GM19372 (cell line): ENCODE measurements around the gene APRT.
"Not testable (repeated sequence)": the region's sequence is repeated elsewhere in the genome, so short reads cannot be mapped to it uniquely, and the experiment has no call there.

Experiments used
- ATAC-seq: cut with Tn5 transposase; IDR thresholded peaks from one replicate; pipeline ENCODE4 v1.9.1; 2021; ENCODE audit warnings: mild to moderate bottlenecking, low read depth, moderate library complexity; ENCODE audit not compliant: unreplicated experiment

Gene APRT

DNA sequence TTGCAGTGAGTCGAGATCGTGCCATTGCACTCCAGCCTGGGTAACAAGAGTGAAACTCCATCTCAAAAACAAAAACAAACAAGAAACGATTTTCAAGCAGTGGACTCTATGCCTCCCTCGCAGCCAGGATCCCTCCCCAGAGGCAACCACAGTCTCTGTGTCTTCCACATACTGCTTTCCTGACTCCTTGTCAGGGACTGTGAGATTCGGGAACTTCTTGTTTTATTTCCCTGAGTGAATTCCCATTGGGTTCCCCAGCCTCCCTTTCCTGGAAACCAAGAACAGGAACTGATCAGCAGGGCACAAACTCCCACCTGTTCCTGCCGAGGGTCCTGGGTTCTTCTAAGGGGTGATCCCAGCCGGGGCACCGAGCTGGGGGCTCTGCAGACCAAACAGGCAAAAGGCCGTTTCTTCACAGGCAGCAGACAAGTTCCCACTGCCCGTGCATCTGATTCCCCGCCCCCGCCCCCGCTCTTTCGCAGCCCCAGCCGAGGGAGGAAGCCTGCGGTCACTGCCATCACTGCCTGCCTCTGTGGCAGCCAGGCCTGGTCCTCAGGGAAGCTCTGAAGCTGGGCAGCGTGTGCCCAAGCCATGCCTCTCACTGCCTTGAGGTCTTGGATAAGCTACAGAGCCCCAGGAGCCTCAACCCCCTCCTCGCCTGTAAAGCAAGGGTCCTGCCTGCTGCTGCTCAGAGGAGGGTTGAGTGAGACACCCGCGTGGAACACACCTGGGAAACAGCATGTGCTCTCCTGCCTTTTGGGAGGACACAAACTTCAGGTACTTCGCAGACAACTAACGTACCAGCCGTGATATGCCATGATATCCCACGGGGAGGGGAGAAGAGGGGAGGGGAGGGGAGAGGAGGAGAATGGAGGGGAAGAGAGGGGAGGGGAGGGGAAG lies 21.2 kb downstream of the APRT start:
- ATAC-seq, result no peak

DNA sequence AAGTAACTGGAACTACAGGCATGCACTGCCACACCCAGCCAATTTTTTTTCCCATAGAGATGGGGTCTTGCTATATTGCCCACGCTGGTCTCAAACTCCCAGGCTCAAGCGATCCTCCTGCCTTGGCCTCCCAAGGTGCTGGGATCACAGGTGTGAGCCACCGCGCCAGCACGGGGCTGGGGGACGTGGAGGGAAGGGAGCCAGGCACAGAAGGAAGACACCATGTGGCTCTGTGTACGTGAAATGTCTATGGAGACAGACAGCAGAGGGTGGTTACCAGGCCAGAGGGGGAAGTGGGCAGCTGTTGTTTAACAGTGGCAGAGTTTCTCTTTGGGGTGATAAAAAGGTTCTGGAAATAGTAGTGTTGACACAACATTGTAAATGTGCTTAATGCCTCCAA lies 22.1 kb downstream of the APRT start:
- ATAC-seq, result no peak

DNA sequence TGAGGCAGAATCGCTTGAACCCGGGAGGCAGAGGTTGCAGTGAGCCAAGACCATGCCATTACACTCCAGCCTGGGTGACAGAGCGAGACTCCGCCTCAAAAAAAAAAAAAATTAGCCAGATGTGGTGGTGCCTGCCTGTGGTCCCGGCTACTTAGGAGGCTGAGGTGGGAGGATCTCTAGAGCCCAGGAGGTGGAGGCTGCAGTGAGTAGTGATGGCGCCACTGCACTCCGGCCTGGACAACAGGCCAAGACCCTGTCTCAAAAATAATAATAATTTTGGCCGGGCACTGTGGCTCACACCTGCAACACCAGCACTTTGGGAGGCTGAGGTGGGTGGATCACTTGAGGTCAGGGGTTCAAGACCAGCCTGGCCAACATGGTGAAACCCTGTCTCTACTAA lies 23.0 kb downstream of the APRT start:
- not testable (repeated sequence) for ATAC-seq

DNA sequence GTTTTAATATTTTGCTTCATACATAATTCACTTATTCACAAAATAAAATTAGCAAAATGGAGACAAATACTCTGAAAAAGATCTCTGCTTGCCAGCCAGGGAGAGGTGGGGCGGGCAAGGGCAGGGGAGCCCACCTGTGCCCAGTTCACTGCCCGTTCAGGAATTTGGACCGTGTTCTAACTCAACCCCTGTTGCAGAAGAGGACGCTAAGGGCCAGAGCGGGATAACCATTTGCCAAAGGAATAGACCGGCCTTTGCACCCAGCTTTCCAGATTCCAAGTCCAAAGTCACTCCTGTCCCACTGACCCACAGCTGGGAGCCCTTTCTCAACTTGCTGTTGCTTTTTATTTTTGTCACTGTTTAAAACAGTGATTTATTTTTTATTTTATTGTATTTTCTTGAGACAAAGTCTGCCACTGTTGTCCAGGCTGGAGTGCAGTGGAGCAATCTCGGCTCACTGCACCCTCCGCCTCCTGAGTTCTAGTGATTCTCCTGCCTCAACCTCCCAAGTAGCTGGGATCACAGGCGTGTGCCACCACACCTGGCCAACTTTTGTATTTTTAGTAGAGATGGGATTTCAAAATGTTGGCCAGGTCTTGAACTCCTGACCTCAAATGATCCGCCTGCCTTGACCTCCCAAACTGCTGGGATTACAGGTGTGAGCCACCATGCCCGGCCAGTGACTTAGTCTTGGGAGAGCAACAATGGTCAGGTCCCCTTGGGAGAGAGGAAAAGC lies 24.0 kb downstream of the APRT start:
- no peak for ATAC-seq

DNA sequence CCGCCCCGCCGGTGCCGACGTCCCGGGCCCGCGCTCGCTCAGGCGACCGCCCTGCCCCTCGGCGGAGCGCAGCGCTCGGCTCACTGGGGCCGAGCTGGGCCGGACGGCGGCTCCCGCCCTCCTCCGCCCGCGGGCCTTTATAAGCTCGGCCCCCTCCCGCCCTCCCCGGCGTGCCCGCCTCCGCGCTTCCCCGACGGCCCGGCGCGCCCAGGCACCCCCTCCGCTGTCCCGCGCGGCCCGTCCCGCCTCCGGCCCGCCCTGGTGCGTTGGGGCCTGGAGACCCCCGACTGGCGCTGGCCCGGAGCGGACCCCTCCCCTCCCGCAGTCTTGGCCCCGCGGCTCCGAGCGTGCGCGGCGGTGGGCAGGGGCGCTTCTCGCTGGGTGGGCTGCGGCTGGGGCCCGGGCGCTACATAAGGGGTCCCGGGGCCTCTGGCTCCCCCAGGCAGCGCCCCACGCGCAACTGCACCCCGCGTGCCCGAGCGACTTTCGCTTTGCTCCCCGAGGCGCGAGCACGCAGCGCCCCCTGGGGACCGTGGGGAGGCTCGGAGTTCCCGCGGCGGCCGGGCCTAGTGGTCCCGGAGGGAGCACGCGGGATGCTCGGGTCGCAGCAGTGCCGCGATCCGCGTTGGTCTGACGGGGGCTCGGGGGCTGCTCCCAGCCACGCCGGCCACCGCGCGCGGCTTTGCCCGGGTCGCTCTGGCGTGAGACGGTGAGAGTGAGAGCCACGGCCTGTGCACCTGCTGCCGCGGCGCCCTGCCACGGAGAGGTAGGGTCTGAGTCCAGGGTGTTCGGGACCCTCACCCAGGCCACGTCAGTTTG lies 26.4 kb downstream of the APRT start, which contains the start of gene PIEZO1:
Gene PIEZO1 (minus strand): TSS at position 115 of the 819 bp plus-strand sequence. CDS start 256 bp downstream, outside the sequence.
- peak; percentile 32 for ATAC-seq

DNA sequence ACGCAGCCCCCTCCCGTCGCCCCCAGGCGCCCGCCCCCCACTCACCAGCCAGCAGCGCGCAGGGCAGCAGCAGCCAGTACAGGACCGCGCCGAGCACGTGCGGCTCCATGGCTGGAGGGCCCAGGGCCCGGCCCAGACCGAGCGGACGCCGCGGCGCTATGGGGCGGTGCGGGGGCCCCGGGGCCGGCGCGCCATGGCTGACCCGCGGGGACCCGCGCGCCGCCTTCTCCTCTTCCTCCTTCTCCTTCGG lies 26.9 kb downstream of the APRT start:
- ATAC-seq, result peak; percentile 35

DNA sequence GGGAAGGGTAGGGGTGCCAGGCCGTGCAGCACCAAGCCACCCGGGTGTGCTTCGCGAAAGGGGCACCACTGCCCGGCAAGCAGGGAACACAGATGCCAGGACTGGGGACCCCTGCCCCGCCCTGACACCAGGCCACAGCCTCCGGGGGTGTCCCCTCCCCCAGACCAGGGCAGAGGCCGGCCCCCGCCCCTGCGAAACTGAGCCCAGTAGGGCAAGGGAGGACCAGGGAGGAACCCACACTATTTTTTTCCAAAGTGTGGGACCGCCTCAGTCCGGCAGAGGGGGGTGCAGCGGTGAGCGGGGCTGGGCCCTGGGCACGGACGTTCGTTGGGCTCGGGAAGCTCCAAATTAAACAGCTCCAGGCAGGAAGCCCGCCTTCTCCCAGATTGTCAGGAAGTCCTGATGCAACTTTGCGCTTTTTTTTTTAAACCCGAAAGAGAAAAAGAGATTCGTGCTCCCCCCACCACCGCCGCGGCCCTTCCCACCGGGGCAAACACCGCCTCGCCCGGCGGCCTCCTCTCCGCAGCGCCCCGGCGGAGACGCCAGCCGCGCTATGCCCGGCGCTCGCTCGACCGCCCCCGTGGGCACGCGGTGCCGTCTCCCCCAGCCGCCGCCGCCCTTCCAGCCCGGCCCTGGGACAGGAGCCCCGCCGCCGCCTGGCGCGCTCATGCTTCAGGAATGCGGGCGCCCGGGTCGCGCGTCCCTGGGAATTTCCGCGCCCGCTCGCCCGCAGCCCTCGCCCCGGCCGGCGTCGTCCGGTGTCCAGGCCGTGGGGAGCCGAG lies 27.5 kb downstream of the APRT start:
- ATAC-seq, result peak; percentile 22

DNA sequence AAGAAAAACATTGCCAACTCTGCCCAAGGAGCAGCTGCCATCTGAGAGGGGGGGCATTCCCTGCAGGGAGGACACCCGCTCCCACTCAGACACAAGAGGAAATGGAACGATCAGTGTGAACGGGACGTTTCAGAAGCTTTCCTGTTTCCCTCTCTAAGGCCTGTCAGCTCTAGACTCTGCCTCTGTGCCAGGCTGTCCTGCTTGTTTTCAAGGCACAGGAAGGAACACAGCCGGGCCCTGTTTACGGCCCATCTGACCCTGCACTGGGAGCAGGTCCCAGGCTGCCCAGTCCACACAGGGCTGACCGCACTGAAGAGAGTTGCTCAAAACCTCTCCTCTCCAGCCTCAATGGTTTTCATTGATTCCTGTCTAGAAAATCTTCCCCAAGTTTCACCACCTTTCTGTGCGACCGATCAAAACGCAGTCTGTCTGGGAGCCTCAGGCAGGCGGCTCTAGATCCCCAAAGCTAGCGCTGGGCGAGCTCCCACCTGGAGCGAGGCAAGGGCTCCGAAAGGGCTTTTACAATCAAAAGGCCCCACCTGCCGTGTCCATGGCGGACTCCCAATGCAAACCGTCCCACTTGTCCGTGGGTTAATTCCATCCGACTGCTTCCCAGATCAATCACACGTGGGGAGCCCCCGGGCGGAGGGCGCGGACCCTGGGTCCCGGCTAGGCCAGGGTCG lies 28.2 kb downstream of the APRT start:
- ATAC-seq, result no peak

DNA sequence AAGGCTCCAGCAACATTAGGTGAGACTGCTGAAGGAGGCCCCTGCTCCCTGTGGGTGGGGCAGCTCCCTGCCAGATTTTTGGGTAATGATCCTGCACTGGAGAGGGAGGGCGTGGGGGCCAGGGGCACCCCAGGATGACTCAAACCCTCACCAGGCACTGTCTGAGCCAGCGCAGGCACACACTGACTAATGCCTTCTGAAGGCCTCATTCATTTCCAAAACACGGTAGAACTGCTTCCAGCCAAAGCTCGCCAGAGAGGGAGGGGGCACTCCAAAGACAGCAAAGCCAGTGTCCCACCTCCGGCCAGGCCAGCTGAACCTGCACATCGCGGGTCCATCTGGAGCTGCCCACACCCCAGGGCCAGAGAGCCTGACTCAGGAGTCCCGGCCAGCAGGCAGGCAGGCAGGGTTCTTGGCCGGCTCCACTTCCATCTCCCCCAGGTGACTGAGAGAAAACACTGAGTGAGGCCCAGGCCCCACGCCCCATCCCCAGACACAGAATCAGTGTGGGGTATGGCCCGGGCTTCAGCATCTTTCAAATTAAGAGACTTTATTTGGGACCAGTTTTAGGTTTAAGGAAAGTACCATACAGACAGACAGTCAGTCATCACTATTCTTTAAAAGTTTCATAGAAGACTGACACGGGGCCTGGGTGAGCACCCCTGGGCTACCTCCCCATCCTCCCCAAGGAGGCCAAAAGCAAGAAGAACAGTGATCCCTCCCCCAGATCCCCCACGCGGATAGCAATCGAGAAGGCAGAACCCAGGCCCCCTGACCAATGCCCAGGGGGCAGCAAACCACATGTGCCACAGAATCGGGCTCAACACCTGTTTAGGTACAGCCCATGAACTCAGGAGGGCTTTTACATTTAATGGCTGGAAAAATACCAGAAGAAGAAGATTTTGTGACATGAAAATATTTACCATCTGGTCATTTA lies 29.0 kb downstream of the APRT start:
- ATAC-seq, result no peak

DNA sequence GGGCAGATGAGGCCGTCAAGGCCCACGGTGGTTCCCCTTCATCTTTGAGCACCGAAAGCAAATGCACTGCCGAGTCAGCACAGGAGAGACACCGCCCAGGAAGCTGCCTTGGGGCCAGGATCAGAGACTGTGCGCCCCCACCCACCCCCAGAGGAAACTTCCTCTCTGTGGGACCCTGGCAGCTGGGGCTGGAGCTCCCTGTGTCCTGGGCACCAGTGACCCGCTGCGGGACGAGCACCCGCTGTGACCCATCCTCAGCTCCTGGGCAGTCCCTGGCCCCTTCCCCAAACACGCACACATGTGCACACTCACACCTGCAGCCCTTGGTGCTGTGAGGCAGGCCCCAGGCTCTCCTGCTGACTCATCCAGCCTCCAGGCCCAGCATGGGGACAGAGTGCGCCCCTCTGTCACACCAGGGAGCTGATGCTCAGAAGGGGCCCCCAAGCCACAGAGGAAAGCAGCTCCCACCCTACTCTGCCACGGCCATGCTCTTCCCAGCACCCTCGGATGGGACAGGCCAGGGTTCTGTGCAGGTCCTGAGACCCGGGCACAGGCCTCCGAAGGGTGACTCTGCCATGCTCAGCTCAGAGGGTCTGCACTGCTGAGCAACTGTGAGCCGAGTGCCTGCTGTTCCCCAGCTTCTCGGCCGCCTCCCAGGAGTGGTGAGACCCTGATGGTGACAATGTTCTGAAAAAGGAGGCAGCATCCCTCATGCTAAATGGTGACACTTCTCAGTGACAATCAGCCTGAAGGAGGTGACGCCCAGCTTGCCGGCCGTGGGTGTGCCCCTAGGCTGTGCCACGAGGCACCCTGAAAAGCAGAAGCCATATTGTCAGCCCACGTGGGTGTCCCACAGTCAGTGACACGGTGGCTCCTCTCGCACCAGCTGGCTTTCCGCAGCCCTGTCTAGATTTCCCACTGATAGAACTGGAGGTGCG lies 30.3 kb downstream of the APRT start:
- ATAC-seq, result no peak

DNA sequence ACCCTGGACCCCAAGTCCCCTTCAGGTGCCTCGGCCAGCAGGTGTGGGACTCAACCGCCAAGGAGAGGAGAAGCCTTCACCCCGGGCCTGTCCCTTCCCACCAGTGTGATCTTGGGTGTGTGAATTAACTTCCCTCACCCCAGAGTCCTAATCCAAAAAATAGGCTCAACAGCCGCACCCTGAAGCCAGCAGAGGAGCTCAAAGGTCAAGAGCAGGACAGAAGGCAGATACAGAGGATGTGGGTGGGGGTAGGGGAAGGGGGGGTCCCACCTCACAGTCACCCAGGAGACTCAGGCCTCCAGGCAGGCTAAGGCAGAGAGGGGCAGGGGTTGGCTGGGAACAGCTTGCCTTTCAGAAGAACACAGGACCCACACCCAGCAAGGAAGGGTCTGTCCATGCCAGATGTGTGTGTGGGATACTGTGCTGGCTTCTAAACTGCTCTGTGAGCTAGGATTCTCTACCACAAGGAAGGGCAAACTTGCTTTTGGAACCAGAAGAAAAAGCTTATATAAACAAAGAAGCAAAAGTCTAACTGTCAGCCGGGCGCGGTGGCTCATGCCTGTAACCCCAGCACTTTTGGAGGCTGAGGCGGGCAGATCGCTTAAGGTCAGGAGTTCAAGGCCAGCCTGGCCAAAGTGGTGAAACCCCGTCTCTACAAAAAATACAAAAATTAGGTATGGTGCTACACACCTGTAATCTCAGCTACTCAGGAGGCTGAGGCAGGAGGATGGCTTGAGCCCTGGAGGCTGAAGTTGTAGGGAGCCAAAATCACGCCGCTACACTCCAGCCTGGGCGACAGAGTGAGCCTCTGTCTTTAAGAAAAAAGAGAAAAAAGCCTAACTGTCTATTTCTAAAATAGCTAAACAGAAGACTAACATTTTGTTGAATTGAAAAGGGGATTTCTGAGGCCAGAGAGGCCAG lies 31.3 kb downstream of the APRT start:
- ATAC-seq, result no peak

DNA sequence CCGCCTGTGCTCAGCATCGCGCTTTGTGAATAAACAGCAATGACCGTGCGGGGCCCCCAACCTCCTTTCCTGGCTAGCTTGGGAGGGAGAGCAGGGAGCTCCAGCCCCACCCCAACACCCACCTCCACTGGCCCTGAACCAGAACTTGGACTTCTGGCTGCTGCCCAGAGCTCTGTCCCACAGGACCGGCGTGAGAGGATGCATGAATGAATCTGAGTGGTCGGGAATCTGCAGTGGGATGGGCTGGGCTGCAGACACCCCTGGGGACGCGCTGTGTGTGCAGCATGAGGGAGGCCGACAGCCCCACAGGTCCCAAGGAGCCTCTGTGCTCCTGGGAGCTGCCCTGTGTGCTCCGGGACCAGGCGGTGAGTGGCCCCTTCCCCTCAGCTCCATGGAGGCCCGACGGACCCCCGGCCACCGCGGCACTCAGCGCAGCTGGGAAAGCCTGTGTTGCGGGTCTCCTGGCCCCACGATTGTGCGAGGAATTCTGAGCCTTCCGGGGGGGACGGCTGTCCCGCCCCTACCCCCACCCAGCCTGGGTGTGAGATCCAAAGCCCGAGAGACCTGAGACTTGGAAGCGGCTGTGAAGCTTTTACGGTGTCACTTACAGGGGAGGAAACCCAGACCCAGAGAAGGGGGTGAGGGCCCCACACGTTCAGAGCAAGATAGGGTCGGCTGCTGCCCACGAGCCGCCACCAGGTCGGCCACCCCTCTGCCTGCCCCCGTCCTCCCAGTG lies 32.2 kb downstream of the APRT start:
- ATAC-seq, result no peak

DNA sequence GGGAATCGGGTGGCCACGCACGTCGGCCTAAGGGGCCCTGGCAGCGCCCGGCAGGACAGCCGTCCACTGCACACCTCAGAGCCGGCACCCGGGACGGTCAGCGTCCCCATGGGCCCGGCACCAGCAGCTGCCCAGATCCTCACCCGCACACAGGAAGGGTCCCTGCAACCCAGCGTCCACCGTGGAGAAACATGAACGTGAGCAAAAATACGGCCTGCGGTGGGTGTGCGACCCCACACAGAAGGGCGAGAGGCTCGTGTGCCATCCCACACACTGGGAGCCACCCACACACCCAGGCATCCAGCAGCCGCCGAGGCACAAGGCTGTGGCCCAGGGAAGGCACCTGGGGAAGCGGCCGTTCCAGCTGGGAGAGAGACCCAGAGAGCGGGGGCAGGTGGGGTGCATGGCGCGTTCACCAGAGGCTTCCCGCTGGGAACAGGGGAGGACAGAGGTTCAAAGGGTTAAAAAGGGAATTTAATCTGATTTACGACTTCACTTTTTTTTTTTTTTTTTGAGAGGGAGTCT lies 33.1 kb downstream of the APRT start:
- no peak for ATAC-seq

DNA sequence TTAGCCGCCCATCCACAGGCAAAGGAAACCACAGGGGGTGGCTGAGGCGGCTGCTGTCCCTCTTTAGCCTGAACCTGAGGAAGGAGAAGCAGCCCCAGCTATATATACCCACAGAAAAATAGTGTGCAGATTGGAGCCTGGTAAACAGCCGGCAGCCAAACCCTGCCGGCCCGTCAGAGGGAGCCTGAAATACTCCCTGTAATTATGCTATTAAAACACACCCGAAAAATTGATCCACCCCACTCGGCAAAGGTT lies 33.5 kb downstream of the APRT start:
- ATAC-seq, result no peak

DNA sequence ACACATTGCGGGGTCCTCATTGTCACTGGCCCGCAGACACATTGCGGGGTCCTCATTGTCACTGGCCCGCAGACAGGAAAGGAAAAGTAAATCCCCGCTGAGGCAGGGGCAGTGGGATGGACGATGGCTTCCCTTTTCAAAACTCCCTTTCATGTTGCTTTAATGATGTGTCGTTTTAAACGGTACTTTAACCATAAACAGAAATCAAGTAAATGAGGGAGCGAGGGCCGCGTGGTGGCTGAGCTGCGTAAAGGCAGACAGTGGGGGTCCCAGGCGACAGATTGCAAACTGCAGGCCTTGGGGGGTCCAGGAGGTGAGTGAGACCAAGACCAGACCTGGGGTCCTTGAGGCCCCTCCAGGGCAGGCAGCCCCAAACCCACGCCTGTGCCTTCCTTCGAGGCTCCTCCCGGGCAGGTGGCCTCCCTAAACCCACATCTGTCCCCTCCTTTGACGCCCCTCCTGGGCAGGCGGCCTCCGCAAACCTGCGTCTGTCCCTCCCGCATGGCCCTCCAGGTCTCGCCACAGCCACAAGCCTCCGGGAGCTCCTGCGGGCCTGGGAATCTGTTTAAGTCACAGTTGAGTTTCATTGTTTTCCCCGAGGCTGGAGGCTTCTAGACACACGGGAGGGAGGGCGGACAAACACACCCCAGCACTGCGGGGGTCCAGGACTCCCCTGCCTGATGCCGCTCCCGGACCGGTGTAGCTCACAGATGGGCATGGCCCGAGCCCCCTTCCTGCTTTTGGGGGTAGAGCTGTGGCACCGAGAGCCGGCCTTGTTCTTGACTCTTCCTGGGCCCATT lies 34.1 kb downstream of the APRT start:
- ATAC-seq, result no peak
